Epithelial cell of prostate (primary cell): ENCODE results near the gene GAS6.

ENCODE experiments used
- DNase-seq: peaks from one replicate; pipeline ENCODE4 v3.0.0-alpha.2; 2011; ENCODE audit warnings: low read depth, low spot score
- H3K27ac ChIP-seq: fragments of 450-650 bp; 2 replicates; pipeline ENCODE4 v1.5.1; 2017; ENCODE audit warnings: mild to moderate bottlenecking

The GAS6 gene

GRCh38 chr13:113813070-113813748 lies 50.7 kb downstream of the GAS6 start:
- no peak overlapping the region for H3K27ac ChIP-seq
- no peak for DNase-seq

- DNase-seq, result no peak
- H3K27ac ChIP-seq, result no peak overlapping the region
Measured at GRCh38 chr13:113812178-113813040, 51.5 kb downstream of the GAS6 start.

- H3K27ac ChIP-seq, result no peak overlapping the region
- no peak for DNase-seq
Measured at GRCh38 chr13:113811081-113811928, 52.6 kb downstream of the GAS6 start.

- DNase-seq, result no peak
- no peak overlapping the region for H3K27ac ChIP-seq
Measured at GRCh38 chr13:113810640-113811039, 53.2 kb downstream of the GAS6 start.

- no peak for DNase-seq
- H3K27ac ChIP-seq, result no peak overlapping the region
Measured at GRCh38 chr13:113809934-113810333, 53.9 kb downstream of the GAS6 start.

- no peak overlapping the region for H3K27ac ChIP-seq
- no peak for DNase-seq
Measured at GRCh38 chr13:113808058-113808834, 55.6 kb downstream of the GAS6 start.

- H3K27ac ChIP-seq, result no peak overlapping the region
- DNase-seq, result no peak
Measured at GRCh38 chr13:113806526-113806925, 57.4 kb downstream of the GAS6 start.

GRCh38 chr13:113806104-113806471 lies 57.8 kb downstream of the GAS6 start:
- no peak for DNase-seq
- no peak overlapping the region for H3K27ac ChIP-seq

GRCh38 chr13:113805431-113806103 lies 58.3 kb downstream of the GAS6 start:
- DNase-seq, result no peak
- H3K27ac ChIP-seq, result no peak overlapping the region

GRCh38 chr13:113804703-113805430 lies 59.0 kb downstream of the GAS6 start:
- H3K27ac ChIP-seq, result no peak overlapping the region
- DNase-seq, result no peak

- no peak for DNase-seq
- no peak overlapping the region for H3K27ac ChIP-seq
Measured at GRCh38 chr13:113804017-113804702, 59.7 kb downstream of the GAS6 start.

- DNase-seq, result no peak
- H3K27ac ChIP-seq, result no peak overlapping the region
Measured at GRCh38 chr13:113803409-113804016, 60.4 kb downstream of the GAS6 start.

GRCh38 chr13:113802761-113803160 lies 61.1 kb downstream of the GAS6 start:
- DNase-seq, result no peak
- no peak overlapping the region for H3K27ac ChIP-seq

GRCh38 chr13:113802090-113802531 lies 61.8 kb downstream of the GAS6 start:
- DNase-seq, result no peak
- no peak overlapping the region for H3K27ac ChIP-seq

GRCh38 chr13:113801289-113801961 lies 62.5 kb downstream of the GAS6 start:
- DNase-seq, result no peak
- H3K27ac ChIP-seq, result no peak overlapping the region

GRCh38 chr13:113800576-113800926 lies 63.3 kb downstream of the GAS6 start:
- no peak for DNase-seq
- H3K27ac ChIP-seq, result no peak overlapping the region

- H3K27ac ChIP-seq, result no peak overlapping the region
- no peak for DNase-seq
Measured at GRCh38 chr13:113798200-113798811, 65.6 kb downstream of the GAS6 start.
